Inflammatory macrophage treated with lipopolysaccharide for 1 hour (primary cell): ENCODE measurements around the gene LARP6.

Experiments
- DNase-seq, 2 donors: peaks; one replicate each; pipeline ENCODE4 v3.0.0-alpha.2; 2020 to 2022

LARP6 gene

DNA sequence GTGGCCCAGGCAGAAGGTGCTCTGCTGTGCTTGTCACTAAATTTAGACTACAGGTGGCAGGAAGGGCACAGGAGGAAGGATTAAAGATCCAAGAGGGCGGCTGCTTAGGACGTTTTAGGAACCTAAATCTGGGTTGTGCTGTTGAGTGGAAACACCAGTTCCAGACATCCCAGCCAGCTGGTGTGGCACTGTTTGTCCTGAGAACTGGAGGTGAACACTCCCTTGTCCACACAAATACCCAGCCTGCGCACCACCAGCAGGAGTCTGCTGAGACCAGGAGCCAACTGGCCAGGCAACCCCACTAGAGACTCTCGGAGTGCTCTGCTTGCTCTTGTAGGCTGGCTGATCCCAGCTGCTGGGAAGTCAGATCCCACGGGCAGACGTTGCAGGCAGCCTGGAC is 60.3 kb downstream of the LARP6 start:
- DNase-seq = no peak

DNA sequence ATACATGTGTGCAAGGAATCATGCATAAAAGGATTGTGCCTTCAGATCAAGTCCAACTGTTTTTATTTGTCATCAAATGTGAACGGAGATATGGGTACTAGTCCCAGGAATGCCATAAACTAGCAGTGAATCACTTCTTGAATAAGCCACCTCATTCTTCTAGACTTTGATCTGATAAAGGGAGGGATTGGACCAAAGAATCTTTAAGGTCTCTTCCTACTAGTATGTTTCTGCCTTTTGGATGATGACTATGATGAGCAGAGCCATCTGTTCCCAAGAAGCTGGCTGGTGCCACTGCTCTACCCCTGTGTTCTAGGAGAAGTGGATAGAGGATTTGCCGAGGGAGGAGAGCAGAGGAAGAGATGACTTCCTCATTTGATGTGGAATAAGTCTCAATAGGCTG is 61.8 kb downstream of the LARP6 start:
- peak in 1 of 2 donors; percentile 4 for DNase-seq

DNA sequence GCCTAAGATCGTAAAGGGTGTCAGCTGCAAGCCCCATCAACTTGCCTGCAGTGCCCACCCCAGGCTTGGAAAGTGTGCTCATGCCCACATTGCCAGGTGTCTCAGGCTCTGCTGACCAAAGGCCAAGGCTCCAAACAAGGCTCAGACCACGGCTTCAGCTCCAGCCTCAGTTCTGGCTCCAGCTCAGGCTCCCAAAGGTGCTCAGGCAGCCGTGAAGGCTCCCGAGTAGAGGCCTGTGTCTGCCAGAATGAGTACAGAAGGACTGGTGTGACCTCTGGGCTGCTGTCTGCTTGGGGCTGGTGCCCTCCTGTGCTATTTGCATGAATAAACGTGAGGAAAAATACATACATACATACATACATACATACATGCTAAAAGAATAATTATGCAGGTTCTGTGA is 62.7 kb downstream of the LARP6 start:
- DNase-seq = no peak

DNA sequence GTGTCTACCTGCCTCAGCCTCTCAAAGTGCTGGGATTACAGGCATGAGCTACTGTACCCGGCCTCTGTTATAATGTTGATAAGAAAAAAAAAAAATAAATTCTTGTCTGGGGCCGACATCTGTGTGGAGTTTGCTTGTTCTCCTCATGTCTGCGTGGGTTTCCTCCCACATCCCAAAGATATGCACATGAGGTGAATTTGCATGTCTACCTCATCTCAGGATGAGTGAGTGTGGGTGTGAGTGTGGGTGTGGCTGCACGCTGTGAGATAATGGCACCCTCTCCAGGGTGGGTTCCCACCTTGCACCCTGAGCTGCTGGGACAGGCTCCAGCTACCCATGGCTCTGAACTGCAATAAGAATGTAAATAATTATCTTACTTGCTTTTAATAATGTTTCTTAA is 64.7 kb downstream of the LARP6 start:
- no peak for DNase-seq

DNA sequence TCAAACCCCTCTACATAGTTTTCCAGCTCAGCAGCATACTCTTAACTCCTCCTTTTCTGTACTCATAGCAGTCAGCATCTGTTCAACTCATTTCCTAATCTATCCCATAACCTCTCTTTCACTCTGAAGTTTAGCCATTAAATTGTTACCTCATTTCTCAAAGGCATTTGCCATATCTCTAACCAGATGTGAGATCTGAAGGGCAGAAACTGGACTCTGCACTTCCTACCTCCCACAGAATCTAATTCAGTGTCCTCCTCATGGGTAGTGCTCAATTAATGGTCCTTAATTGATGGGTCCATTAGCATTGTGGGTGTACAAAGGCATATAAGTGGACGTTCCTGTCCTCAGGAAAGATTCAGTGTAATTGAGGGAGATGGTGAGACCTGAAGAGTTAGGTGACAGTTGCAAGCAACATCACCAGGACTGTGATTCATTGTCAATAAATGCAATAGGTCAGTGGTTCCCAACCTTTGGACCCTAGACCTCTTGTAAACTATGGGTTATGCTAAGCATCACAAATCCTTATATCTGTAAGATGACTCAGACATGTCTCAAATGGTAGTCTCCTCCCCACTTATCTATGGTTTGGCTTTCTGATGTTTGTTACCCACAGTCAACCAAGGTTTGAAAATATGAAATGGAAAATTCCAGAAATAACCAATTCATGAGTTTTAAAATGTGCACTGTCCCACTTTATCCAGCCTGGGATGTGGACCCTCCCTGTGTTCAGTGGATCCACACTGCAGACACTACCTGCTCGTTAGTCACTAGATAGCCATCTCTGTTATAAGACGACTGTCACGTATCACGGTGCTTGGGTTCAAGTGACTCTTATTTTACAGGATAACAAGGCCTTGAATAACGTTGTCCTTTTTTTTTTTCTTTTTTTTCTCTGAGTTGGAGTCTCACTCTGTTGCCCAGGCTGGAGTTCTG is 65.6 kb downstream of the LARP6 start:
- no peak for DNase-seq

DNA sequence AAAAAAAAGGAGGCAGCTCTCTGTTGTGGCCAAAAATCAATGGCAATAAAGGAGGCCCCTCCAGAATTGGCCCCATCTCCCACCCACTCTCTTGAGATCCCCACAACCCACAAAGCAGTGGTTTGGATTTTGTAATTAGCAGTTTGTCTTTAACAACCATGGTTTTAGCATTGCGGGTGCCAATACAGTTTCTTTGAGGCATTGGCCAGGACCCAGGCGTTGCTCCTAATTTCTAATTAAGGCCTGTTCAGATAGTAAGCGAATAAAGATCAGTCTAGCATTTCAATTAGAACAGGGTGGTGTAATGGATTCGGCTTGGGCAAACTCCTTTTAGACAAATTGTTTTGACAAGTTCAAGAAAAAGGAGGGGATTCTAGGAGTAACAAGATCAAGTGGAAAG is 67.0 kb downstream of the LARP6 start:
- DNase-seq = no peak

DNA sequence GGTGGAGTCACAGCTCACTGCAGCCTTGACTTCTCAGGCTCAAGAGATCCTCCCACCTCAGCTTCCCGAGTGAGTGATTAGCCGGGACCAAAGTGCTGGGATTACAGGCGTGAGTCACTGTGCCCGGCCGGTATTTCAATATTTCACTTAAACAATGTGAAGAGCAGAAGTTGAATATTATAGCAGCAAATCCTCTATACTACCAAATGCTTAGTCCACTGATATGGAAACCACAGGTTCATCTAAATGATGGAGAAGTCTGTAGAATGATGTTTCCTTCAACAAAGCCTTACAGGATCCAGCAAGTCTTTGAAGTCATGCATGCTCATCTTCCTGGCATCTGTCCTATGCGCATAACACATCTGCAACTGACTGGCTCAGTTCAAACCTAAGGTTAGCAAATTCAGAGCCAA is 70.3 kb downstream of the LARP6 start:
- no peak for DNase-seq

DNA sequence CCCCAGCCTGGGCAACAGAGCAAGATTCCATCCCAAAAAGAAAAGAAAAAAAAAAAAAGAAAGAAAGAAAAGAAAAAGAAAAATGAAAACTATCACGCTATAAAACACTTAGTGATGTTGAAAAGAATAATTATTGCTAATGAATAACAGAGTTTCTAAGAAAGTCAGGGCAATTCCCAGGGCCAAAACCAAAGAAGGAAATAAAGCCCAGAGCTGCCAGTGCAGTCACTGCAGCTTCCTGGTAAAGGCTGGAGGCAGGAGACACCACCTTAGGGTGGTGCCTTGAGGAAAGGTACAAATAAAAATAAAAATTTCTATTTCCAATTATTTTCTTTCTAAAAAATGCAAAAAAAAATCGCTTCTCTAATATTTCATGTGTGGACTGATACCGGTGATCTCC is 70.9 kb downstream of the LARP6 start:
- DNase-seq = no peak

DNA sequence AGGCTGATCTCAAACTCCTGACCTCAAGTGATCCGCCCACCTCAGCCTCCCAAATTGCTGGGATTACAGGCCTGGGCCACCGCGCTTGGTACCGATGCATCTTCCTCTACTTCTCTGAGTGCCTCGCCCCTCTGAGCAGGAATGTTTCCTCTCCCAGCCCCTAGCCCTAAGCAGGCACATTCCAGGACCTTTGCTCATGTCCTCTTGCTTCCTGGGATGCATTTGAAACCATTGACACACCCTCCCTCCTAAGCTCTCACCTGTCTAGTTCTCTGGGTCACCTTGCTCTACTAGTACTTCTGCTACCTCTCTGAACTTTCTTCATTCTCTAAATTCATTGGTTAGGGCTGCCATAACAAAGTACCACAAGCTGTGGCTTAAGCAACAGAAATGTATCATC is 72.7 kb downstream of the LARP6 start:
- no peak for DNase-seq
